CD4-positive, alpha-beta T cell (primary cell): ENCODE measurements around the gene RALGPS1. TPM values are rescaled to one million over a fixed set of nuclear protein-coding genes. Genes with fewer than 3 reads are reported as not detected.
A peak's percentile ranks its signal among the peaks of the same experiment; 100 is the strongest.

Experiments
- ATAC-seq: fragments of 200-7000 bp; cut with Tn5 transposase; one replicate; pipeline ENCODE4 v1.10.0; 2022; ENCODE audit warnings: mild to moderate bottlenecking; ENCODE audit not compliant: poor library complexity
- CTCF ChIA-PET: fragments of 350-600 bp; sonication (Branson Sonifier 250); formaldehyde crosslinking; loops from one replicate; lab custom pipeline; 2021; ENCODE audit warnings: antibody characterized with exemption, inconsistent platforms; lab: Charles Lee
- POLR2A ChIA-PET: fragments of 350-600 bp; sonication (Branson Sonifier 250); formaldehyde crosslinking; loops from one replicate; lab custom pipeline; 2021; ENCODE audit warnings: antibody characterized with exemption, inconsistent platforms; lab: Charles Lee
- DNase-seq, 14 experiments: peaks; one replicate each; pipeline ENCODE4 v3.0.0-alpha.2; 2013 to 2020; ENCODE audit warnings: mixed read lengths in 2 of 14
- H3K27ac ChIP-seq, 2 donors: one replicate each; pipeline versions ENCODE4 v1.5.1 to v1.7.0; 2013; ENCODE audit warnings: low read length in 2 of 2, low read depth in 1 of 2, mild to moderate bottlenecking in 1 of 2
- H3K27me3 ChIP-seq, 2 experiments: 1 replicate in 1 of 2; 2 replicates in 1 of 2; pipeline versions ENCODE4 v1.6.1 to v1.7.0; 2013; ENCODE audit warnings: low read length in 2 of 2, control low read depth in 1 of 2, mild to moderate bottlenecking in 1 of 2, moderate library complexity in 1 of 2; ENCODE audit not compliant: insufficient read depth in 2 of 2, control insufficient read depth in 1 of 2
- H3K36me3 ChIP-seq: one replicate; pipeline ENCODE4 v1.6.1; 2013; ENCODE audit warnings: low read length, control low read depth; ENCODE audit not compliant: insufficient read depth
- H3K4me1 ChIP-seq: one replicate; pipeline ENCODE4 v1.6.1; 2013; ENCODE audit warnings: low read length, control low read depth; ENCODE audit not compliant: insufficient read depth
- H3K4me3 ChIP-seq: one replicate; pipeline ENCODE4 v1.5.1; 2013; ENCODE audit warnings: mild to moderate bottlenecking, low read length, moderate library complexity
- H3K9me3 ChIP-seq, 2 experiments: 1 replicate in 1 of 2; 2 replicates in 1 of 2; pipeline versions ENCODE4 v1.6.1 to v1.7.0; 2013; ENCODE audit warnings: low read length in 2 of 2, mild to moderate bottlenecking in 2 of 2, control low read depth in 1 of 2, moderate library complexity in 1 of 2; ENCODE audit not compliant: control insufficient read depth in 1 of 2, insufficient read depth in 1 of 2
- H3K27ac Mint-ChIP-seq: one replicate; pipeline ENCODE4 v1.8.0; 2020; ENCODE audit warnings: mixed read lengths
- H3K27me3 Mint-ChIP-seq: one replicate; pipeline ENCODE4 v1.8.0; 2021; ENCODE audit warnings: mixed read lengths
- H3K36me3 Mint-ChIP-seq: one replicate; pipeline ENCODE4 v1.8.0; 2021; ENCODE audit warnings: low read depth, mixed read lengths
- H3K4me1 Mint-ChIP-seq: one replicate; pipeline ENCODE4 v1.8.0; 2021; ENCODE audit warnings: low read depth, mixed read lengths
- H3K4me3 Mint-ChIP-seq: one replicate; pipeline ENCODE4 v1.8.0; 2020; ENCODE audit warnings: mild to moderate bottlenecking, mixed read lengths
- H3K9me3 Mint-ChIP-seq: one replicate; pipeline ENCODE4 v1.8.0; 2020; ENCODE audit warnings: mixed read lengths
- CTCF ChIP-seq: fragments of 200-600 bp; IDR thresholded peaks from one replicate; pipeline ENCODE4 v1.8.0; 2022; ENCODE audit warnings: antibody characterized with exemption, mild to moderate bottlenecking
- intact Hi-C, 2 experiments: fragments of 100-400 bp; cut with DNase I in 1 of 2; cut with micrococcal nuclease in 1 of 2; formaldehyde crosslinking; loops; one replicate each; pipeline versions ENCODE4 v1.15.1 to v1.9.0; 2023 to 2025; cut with DNase I, micrococcal nuclease
- total RNA-seq, 174 experiments: library from RNA in 2 of 174; stranded (reverse) in 2 of 174; gene quantifications; one replicate each; pipeline ENCODE4 v1.2.3 and lab custom pipeline; 2021 to 2026

The RALGPS1 gene
- total RNA-seq, 2 experiments from 2014 or later = 5.8 to 6.3 TPM

DNA sequence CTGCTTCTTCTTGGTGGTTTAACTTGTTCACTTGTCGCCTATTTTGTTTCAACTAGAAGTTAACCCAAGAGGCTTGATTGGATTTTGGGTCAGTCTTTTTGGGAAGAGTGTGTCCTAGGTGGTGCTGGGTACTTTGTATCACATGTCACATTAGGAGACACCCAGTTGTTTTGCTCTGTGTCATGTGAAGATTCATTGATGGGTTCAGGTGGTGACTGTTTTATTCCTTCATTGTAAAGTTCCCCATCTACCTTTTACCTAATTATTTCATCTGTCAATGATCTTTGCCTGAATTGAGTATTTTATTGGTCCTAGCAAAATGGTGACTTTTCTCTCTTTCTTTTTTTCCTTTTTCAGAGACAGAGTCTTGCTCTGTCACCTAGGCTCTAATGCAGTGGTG is 69.2 kb downstream of the RALGPS1 start:
- Mint-ChIP-seq H3K4me1 (peaks cover 47% of the 10 kb centered on the region), H3K36me3 (peaks cover 4% of the 10 kb centered on the region), H3K27me3 (peaks cover 78% of the 10 kb centered on the region), H3K9me3 (peaks cover 4% of the 10 kb centered on the region), H3K27ac (no peak overlapping the region), H3K4me3 (no peak overlapping the region)
- Histone ChIP-seq H3K36me3 (no peaks in the 10 kb centered on the region), H3K9me3 (peaks cover 4 to 8% of the 10 kb centered on the region in 2 experiments), H3K4me1 (peaks cover 55% of the 10 kb centered on the region), H3K27me3 (peaks cover 6 to 10% of the 10 kb centered on the region in 2 experiments), H3K4me3 (no peak overlapping the region), H3K27ac (no peak overlapping the region)
- POLR2A ChIA-PET = no interaction called here
- ATAC-seq = no peak
- CTCF ChIA-PET = interaction anchor here (1.9 kb wide), 1 partner anchor 26 kb away, joined by 5 read pairs; no protein-coding TSS in a partner anchor
- intact Hi-C loops = no loop called here
- DNase-seq = no peak
- no peak for TF ChIP-seq CTCF

DNA sequence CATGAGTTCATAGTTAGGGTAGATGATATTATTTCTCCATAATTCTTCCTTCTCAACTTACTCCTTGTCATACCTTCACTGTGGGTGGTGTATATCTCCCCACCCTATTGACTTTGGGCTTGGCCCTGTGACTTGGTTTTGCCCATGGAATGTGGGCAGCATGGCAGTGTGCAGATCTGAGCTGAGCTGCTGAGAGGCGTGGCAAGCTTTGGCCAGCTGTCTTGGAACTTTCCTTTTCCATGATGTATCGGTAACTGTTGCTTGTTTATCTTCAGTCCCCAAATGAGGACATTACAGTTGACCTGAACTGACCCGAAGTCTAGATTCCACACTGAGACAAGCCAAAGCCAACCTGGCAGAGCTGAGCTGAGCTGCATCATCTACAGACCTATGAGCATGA is 70.4 kb downstream of the RALGPS1 start:
- ChIA-PET POLR2A (interaction anchor here (1.5 to 2.9 kb wide), 3 partner anchors 20 to 403 kb away, joined by 3 to 27 read pairs (median 9); no protein-coding TSS in a partner anchor), CTCF (interaction anchor here (1.9 to 2.6 kb wide), 2 partner anchors 20 to 27 kb away, joined by 5 to 11 read pairs; no protein-coding TSS in a partner anchor)
- TF ChIP-seq CTCF = no peak
- Histone ChIP-seq H3K4me3 (no peak overlapping the region), H3K27ac (no peak overlapping the region), H3K36me3 (no peaks in the 10 kb centered on the region), H3K27me3 (peaks cover 16 to 20% of the 10 kb centered on the region in 2 experiments), H3K9me3 (peaks cover 4 to 8% of the 10 kb centered on the region in 2 experiments), H3K4me1 (peaks cover 63% of the 10 kb centered on the region)
- H3K4me3 Mint-ChIP-seq = no peak overlapping the region
- DNase-seq (no peak), ATAC-seq (no peak)
- H3K27me3 Mint-ChIP-seq = peaks cover 83% of the 10 kb centered on the region
- H3K4me1 Mint-ChIP-seq = peaks cover 53% of the 10 kb centered on the region
- peaks cover 4% of the 10 kb centered on the region for H3K9me3 Mint-ChIP-seq
- peaks cover 11% of the 10 kb centered on the region for H3K36me3 Mint-ChIP-seq
- no peak overlapping the region for H3K27ac Mint-ChIP-seq
- intact Hi-C loops = loop anchor here in 1 of 2 experiments (5.0 kb wide), 2 partner anchors 62 to 402 kb away; no protein-coding TSS in a partner anchor

GRCh38 chr9:126985870-126986498 is 71.4 kb downstream of the RALGPS1 start:
- peaks cover 61% of the 10 kb centered on the region for H3K4me1 ChIP-seq
- peak overlapping the region; percentile 12 for H3K4me3 ChIP-seq
- H3K36me3 ChIP-seq = no peaks in the 10 kb centered on the region
- peaks cover 24 to 29% of the 10 kb centered on the region in 2 experiments for H3K27me3 ChIP-seq
- ChIA-PET CTCF (interaction anchor here (0.6 to 2.6 kb wide), 9 partner anchors 14 to 452 kb away, joined by 3 to 11 read pairs (median 3); no protein-coding TSS in a partner anchor), POLR2A (interaction anchor here (0.6 to 2.9 kb wide), 10 partner anchors 19 to 437 kb away, joined by 3 to 27 read pairs (median 3); no protein-coding TSS in a partner anchor)
- peaks cover 4 to 8% of the 10 kb centered on the region in 2 experiments for H3K9me3 ChIP-seq
- ATAC-seq (peak; percentile 81), DNase-seq (peak; percentile 71 to 97 (median 81))
- no peak overlapping the region for H3K27ac ChIP-seq
- Mint-ChIP-seq H3K27ac (peak overlapping the region; percentile 80), H3K27me3 (peaks cover 88% of the 10 kb centered on the region), H3K4me3 (peak overlapping the region; percentile 65), H3K4me1 (peaks cover 59% of the 10 kb centered on the region), H3K9me3 (peaks cover 4% of the 10 kb centered on the region), H3K36me3 (peaks cover 11% of the 10 kb centered on the region)
- intact Hi-C loops = loop anchor here (1.0 to 5.0 kb wide), 4 partner anchors 19 to 402 kb away; no protein-coding TSS in a partner anchor
- peak; percentile 22 for TF ChIP-seq CTCF
